Naive B cell (primary cell): ENCODE data around the gene CYP2U1. TPM values are rescaled to one million over a fixed set of nuclear protein-coding genes. Genes with fewer than 3 reads are reported as not detected.

Experiments used
- ATAC-seq, 2 donors: fragments of 150-1000 bp; cut with Tn5 transposase; 2 replicates each; pipeline ENCODE4 v1.10.0; 2021; ENCODE audit warnings: low read depth in 2 of 2, mild to moderate bottlenecking in 2 of 2, moderate library complexity in 2 of 2
- DNase-seq: peaks from one replicate; pipeline ENCODE4 v3.0.0; 2022
- H3K27ac Mint-ChIP-seq, 6 donors: one replicate each; pipeline ENCODE4 v1.8.0; 2020 to 2022; ENCODE audit warnings: mild to moderate bottlenecking in 6 of 6, mixed read lengths in 6 of 6, moderate library complexity in 5 of 6, inconsistent platforms in 2 of 6
- H3K27me3 Mint-ChIP-seq, 3 donors: one replicate each; pipeline ENCODE4 v1.8.0; 2021 to 2022; ENCODE audit warnings: mixed read lengths in 3 of 3, mild to moderate bottlenecking in 1 of 3
- H3K36me3 Mint-ChIP-seq, 2 donors: one replicate each; pipeline ENCODE4 v1.8.0; 2020 to 2022; ENCODE audit warnings: mixed read lengths in 2 of 2, inconsistent platforms in 1 of 2, mild to moderate bottlenecking in 1 of 2
- H3K4me1 Mint-ChIP-seq, 3 donors: one replicate each; pipeline ENCODE4 v1.8.0; 2020 to 2022; ENCODE audit warnings: mixed read lengths in 3 of 3, inconsistent platforms in 1 of 3, mild to moderate bottlenecking in 1 of 3, moderate library complexity in 1 of 3
- H3K4me3 Mint-ChIP-seq, 8 donors: one replicate each; pipeline ENCODE4 v1.8.0; 2020 to 2022; ENCODE audit warnings: mild to moderate bottlenecking in 8 of 8, mixed read lengths in 8 of 8, moderate library complexity in 8 of 8, inconsistent platforms in 2 of 8
- H3K9me3 Mint-ChIP-seq, 7 donors: one replicate each; pipeline ENCODE4 v1.8.0; 2020 to 2022; ENCODE audit warnings: mixed read lengths in 7 of 7, mild to moderate bottlenecking in 5 of 7, inconsistent platforms in 2 of 7, moderate library complexity in 1 of 7
- polyA plus RNA-seq, 6 donors: library from polyadenylated mRNA; unstranded; fragments of 300-500 nt; fragmentation: Illumina TruSeq; gene quantifications; one replicate each; pipeline ENCODE4 v1.2.3, GENCODE V29; 2021; ENCODE audit warnings: low read depth in 6 of 6

The CYP2U1 gene
- polyA plus RNA-seq, 6 donors from 2014 or later = 11.3 to 25.6 (median 14.6) TPM

DNA sequence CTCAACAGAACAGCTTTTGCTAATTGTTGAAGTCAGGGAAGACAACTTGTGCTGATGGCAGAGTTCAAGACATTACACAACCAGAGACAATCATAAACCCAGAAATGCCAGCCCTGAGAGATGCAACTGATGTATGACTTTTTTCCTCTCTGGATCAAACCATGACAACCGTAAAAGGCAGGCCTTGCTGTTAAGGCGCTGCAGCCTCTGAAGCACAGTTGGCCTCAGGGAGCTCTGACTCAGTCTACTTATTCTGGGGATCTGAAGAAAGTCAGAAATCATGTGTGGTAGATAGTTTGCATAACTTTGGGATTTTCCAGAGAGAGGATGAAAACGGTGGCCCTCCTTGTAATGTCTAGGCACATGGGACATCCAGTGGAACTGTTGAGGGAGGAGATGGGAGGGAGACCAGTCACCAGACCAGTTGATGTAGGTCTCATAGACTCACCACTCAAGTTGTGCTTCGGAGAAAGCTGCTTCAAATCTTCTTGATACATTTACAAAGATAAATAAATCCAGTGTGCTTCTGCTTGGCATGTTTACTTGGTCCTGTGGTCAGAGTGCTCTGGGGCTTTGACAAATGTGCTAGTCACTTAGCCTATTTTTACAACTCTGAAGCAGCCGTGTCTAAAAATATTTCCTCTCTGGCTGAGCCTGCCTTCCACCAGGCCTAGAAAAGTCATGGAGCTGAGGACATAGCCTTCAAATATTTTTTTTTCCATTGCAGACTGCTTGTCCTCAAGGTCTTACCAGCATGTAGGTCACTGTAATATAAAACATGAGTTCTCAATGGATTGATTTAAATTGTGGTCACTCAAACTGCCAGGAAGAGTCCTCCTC is 65.8 kb downstream of the CYP2U1 start:
- no peaks in the 10 kb centered on the region for H3K27me3 Mint-ChIP-seq
- no peak for ATAC-seq

GRCh38 chr4:107997794-107998193 is 66.4 kb downstream of the CYP2U1 start:
- Mint-ChIP-seq H3K36me3 (peaks cover 14 to 21% of the 10 kb centered on the region in 2 donors), H3K4me3 (peak overlapping the region in 1 of 8 donors; percentile 61), H3K27ac (peak overlapping the region in 3 of 6 donors; percentile 29 to 64 (median 55)), H3K9me3 (no peaks in the 10 kb centered on the region), H3K27me3 (no peaks in the 10 kb centered on the region), H3K4me1 (peaks cover 25 to 43% (median 42%) of the 10 kb centered on the region in 3 donors)
- ATAC-seq = no peak
- DNase-seq = no peak

More for the DNA sequence above, 65.8 kb downstream of the CYP2U1 start:
- no peak overlapping the region for H3K4me3 Mint-ChIP-seq
- DNase-seq = no peak
- H3K4me1 Mint-ChIP-seq = peaks cover 31 to 47% (median 42%) of the 10 kb centered on the region in 3 donors
- H3K27ac Mint-ChIP-seq = no peak overlapping the region
- H3K36me3 Mint-ChIP-seq = peaks cover 14 to 18% of the 10 kb centered on the region in 2 donors
- H3K9me3 Mint-ChIP-seq = no peaks in the 10 kb centered on the region

- Mint-ChIP-seq H3K4me3 (no peak overlapping the region), H3K36me3 (peaks cover 14 to 24% of the 10 kb centered on the region in 2 donors), H3K4me1 (peaks cover 23 to 31% (median 25%) of the 10 kb centered on the region in 3 donors), H3K27ac (no peak overlapping the region), H3K27me3 (no peaks in the 10 kb centered on the region), H3K9me3 (no peaks in the 10 kb centered on the region)
- no peak for DNase-seq
- ATAC-seq = no peak
These were observed 68.7 kb downstream of the CYP2U1 start for GRCh38 chr4:107999932-108000539.

DNA sequence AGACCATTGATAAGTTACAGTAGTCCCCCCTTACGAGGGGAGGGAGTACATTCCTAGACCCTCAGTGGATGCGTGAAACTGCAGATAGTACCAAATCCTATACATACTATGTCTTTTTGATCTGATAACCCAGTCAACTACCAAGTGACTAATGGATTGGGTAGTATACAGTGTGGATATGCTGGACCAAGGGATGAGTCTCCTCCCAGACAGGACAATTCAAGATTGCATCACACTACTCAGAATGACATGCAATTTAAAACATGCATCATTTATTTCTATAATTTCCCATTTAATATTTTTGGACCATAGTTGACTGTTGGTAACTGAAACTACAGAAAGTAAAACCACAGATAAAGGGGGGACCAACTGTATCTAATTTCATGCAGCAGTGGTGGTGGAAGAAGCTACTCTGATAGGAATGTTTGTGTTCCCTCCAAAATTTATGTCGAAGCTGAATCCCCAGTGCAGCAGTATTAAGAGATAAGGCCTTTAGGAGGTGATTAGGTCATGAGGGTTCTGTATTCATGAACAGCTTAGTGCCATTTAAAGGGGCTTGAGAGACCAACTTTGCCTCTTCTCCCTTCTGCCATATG is 70.3 kb downstream of the CYP2U1 start:
- H3K9me3 Mint-ChIP-seq = no peaks in the 10 kb centered on the region
- H3K27ac Mint-ChIP-seq = no peak overlapping the region
- peaks cover 8 to 22% of the 10 kb centered on the region in 2 donors for H3K36me3 Mint-ChIP-seq
- no peaks in the 10 kb centered on the region for H3K27me3 Mint-ChIP-seq
- H3K4me3 Mint-ChIP-seq = no peak overlapping the region
- H3K4me1 Mint-ChIP-seq = peaks cover 20 to 30% (median 21%) of the 10 kb centered on the region in 3 donors
- no peak for ATAC-seq
- no peak for DNase-seq

Other genes starting within 250 kb of the CYP2U1 start
- 10 to 100 TPM; 27.4 to 54.5 (median 33.6) TPM for gene PAPSS1, start 211.3 kb upstream of the CYP2U1 start, polyA plus RNA-seq
- under 1 TPM in 3 of 6 donors, not detected in 3; 0.04 to 0.06 (median 0.05) TPM for gene SGMS2, start 106.6 kb upstream of the CYP2U1 start, polyA plus RNA-seq
- 10 to 100 TPM; 35.1 to 57.5 (median 51.2) TPM for gene HADH, start 58.3 kb downstream of the CYP2U1 start, polyA plus RNA-seq
- 10 to 100 TPM in 2 of 6 donors, 1 to 10 TPM in 4; 4.9 to 27.9 (median 9.0) TPM for gene LEF1, start 237.4 kb downstream of the CYP2U1 start, polyA plus RNA-seq